Measurements from ENCODE around the gene COCH. TPM values are rescaled to one million over a fixed set of nuclear protein-coding genes. Genes with fewer than 3 reads are reported as not detected.

The COCH gene
- total and polyA plus RNA-seq, 8 donors: 0.55 to 2.0 (median 1.4) TPM

Other genes starting within 250 kb of the COCH start
- gene AP4S1, start 151.1 kb downstream of the COCH start, total RNA-seq: 1 to 10 TPM; 6.9 to 9.2 TPM
- 10 to 100 TPM; 18.8 to 25.0 (median 20.7) TPM for gene AP4S1, start 151.1 kb downstream of the COCH start, polyA plus RNA-seq (ENCODE audit: insufficient read length in 6 of 6)
- gene STRN3, start 151.8 kb downstream of the COCH start, total RNA-seq: 10 to 100 TPM; 31.7 to 32.9 TPM
- gene STRN3, start 151.8 kb downstream of the COCH start, polyA plus RNA-seq (ENCODE audit: insufficient read length in 6 of 6): 10 to 100 TPM; 37.6 to 54.7 (median 48.7) TPM